ENCODE results near the gene NTN4.

GRCh38 chr12:95651681-95652080 lies 138.9 kb downstream of the NTN4 start:
- no peak for TF ChIP-seq EZH2phosphoT487 (IDR thresholded peaks at IDR 0.05; ENCODE audit: insufficient read depth, low read depth)
- no peak for TF ChIP-seq EZH2 (IDR thresholded peaks at IDR 0.05; ENCODE audit: insufficient read depth, poor library complexity, severe bottlenecking)
